Heart left ventricle (tissue), 13 donors: ENCODE results near the gene COL27A1.

ENCODE experiments used
- CTCF ChIP-seq, 12 donors: fragments of 200-600 bp; sonication (generic) in 4 of 12; IDR thresholded peaks; one replicate each; pipeline versions ENCODE4 v1.5.0 to v1.8.0; 2018 to 2022; ENCODE audit warnings: antibody characterized with exemption in 12 of 12, mild to moderate bottlenecking in 5 of 12
- POLR2A ChIP-seq, 2 donors: fragments of 450-650 bp; IDR thresholded peaks; one replicate each; pipeline ENCODE4 v1.6.1; 2017; ENCODE audit warnings: antibody characterized with exemption in 2 of 2, mild to moderate bottlenecking in 2 of 2, moderate library complexity in 2 of 2
- donor health status: ischemic (EF 13 %, LVEDD 7.1; RV severe dilation, severe dysfunction).
- donor health status: DM: no; HTN: yes; CAD: no.
- donor health status: DM: no; HTN: no; CAD: no.
- donor health status: ischemic (EF 25% LVEDD 6.9; RV normal size, moderate dysfunction).
- donor health status: ischemic (EF 25% LVEDD 5.7; RV mildly dilated, moderate dysfunction).
- donor health status: ischemic (EF 35%, LVEDD 5.7; RV mildly dilated, moderate dysfunction).
- donor health status: nonischemic (EF 11% LVEDD 7.7; RV severe dilation, severe dysfunction).
- donor health status: DM: yes; HTN: yes; CAD: no.
- donor health status: PGD.
- donor health status: ischemic (EF 29% LVEDD 5.4; RV normal size, mild dysfunction).
- donor health status: nonischemic (EF 23%, LVEDD 6.1; RV moderate dilation, normal function).

DNA sequence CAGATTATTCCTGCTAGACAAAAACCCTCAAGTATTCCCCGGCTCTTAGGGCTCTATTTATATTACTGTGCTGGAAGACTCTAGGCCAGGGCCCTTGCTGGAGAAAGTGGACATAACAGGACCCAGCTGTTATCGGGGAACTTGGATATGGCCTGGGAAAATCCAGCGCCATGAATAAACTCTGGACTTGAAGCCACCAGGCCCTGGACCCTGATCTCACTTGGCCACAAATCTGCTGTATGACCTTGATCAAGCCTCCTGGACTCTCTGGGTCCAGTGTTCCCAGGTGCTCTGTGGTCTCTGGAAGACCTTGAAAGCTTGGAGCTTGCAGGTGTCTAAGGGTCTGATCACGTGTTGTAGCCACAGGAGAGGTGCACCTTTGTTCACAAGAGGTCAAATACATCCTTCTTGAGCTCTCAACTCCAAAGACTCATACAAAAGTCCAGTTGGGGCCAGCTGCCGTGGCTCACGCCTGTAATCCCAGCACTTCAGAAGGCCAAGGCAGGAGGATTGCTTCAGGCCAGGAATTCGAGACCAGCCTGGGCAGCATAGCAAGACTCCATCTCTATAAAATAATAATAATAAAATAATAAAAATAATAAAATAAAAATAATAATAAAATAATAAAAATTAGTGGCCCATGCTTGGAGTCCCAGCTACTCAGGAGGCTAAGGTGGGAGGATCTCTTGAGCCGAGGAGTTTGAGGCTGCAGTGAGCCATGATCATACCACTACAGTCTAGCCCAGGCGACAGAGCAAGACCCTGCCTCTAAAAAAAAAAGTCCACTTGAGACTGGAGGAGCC is 26.5 kb downstream of the COL27A1 start:
- TF ChIP-seq CTCF (IDR thresholded peaks at IDR 0.05) (no peak), POLR2A (IDR thresholded peaks at IDR 0.05) (no peak)
